Suprapubic skin (tissue), 4 donors: ENCODE measurements around the gene HAUS5. TPM values are rescaled to one million over a fixed set of nuclear protein-coding genes. Genes with fewer than 3 reads are reported as not detected.
A peak's percentile ranks its signal among the peaks of the same experiment; 100 is the strongest.

Experiments
- DNase-seq, 2 donors: peaks; one replicate each; pipeline ENCODE4 v3.0.0-alpha.2; 2019; ENCODE audit warnings: low spot score in 2 of 2
- H3K27ac ChIP-seq: fragments of 200-600 bp; sonication (generic); one replicate; pipeline ENCODE4 v1.5.1; 2019
- H3K27me3 ChIP-seq: fragments of 200-600 bp; sonication (generic); one replicate; pipeline ENCODE4 v1.5.1; 2019
- H3K36me3 ChIP-seq: fragments of 200-600 bp; sonication (generic); one replicate; pipeline ENCODE4 v1.5.1; 2019
- H3K4me1 ChIP-seq: fragments of 200-600 bp; sonication (generic); one replicate; pipeline ENCODE4 v1.5.1; 2019
- H3K4me3 ChIP-seq: fragments of 200-600 bp; sonication (generic); one replicate; pipeline ENCODE4 v1.5.1; 2019; ENCODE audit warnings: mild to moderate bottlenecking
- H3K9me3 ChIP-seq: fragments of 200-600 bp; sonication (generic); one replicate; pipeline ENCODE4 v1.5.1; 2019
- EP300 ChIP-seq: sonication (generic); formaldehyde crosslinking; IDR thresholded peaks from one replicate; pipeline ENCODE4 v1.6.1; 2017; ENCODE audit warnings: antibody characterized with exemption
- POLR2A ChIP-seq, 2 donors: fragments of 450-650 bp; IDR thresholded peaks; one replicate each; pipeline ENCODE4 v1.6.1; 2017; ENCODE audit warnings: antibody characterized with exemption in 2 of 2, mild to moderate bottlenecking in 2 of 2, moderate library complexity in 2 of 2
- POLR2AphosphoS5 ChIP-seq, 3 donors: sonication (generic); formaldehyde crosslinking; IDR thresholded peaks; one replicate each; pipeline ENCODE4 v1.6.1; 2017; ENCODE audit warnings: antibody characterized with exemption in 3 of 3
- WGBS: methylation state at CpG from one replicate; pipeline ENCODE4 v1.1.5; 2018; 5-methylcytosine and 5-hydroxymethylcytosine counted together
- total RNA-seq, 4 donors: library from RNA; depleted of rRNA; stranded (reverse); fragments of >200 nt; gene quantifications; one replicate each; pipeline ENCODE4 v1.1.0, GENCODE V29; 2016
- TF ChIP-seq, protein P1 (sequence below), 2 donors: fragments of 200-600 bp in 1 of 2; fragments of 450-650 bp in 1 of 2; sonication (generic) in 1 of 2; IDR thresholded peaks; one replicate each; pipeline ENCODE4 v1.5.1; 2016 to 2019; ENCODE audit warnings: antibody characterized with exemption in 2 of 2, mild to moderate bottlenecking in 1 of 2, moderate library complexity in 1 of 2

The HAUS5 gene
- total RNA-seq, 4 donors from 2014 or later: 14.9 to 18.4 (median 16.4) TPM

- H3K4me3 ChIP-seq: no peak overlapping the region
- H3K27ac ChIP-seq: no peak overlapping the region
- no peak for DNase-seq
- H3K36me3 ChIP-seq: no peaks in the 10 kb centered on the region
- H3K27me3 ChIP-seq: peaks cover 36% of the 10 kb centered on the region
- TF ChIP-seq, protein P1, sequence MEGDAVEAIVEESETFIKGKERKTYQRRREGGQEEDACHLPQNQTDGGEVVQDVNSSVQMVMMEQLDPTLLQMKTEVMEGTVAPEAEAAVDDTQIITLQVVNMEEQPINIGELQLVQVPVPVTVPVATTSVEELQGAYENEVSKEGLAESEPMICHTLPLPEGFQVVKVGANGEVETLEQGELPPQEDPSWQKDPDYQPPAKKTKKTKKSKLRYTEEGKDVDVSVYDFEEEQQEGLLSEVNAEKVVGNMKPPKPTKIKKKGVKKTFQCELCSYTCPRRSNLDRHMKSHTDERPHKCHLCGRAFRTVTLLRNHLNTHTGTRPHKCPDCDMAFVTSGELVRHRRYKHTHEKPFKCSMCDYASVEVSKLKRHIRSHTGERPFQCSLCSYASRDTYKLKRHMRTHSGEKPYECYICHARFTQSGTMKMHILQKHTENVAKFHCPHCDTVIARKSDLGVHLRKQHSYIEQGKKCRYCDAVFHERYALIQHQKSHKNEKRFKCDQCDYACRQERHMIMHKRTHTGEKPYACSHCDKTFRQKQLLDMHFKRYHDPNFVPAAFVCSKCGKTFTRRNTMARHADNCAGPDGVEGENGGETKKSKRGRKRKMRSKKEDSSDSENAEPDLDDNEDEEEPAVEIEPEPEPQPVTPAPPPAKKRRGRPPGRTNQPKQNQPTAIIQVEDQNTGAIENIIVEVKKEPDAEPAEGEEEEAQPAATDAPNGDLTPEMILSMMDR (IDR thresholded peaks at IDR 0.05): no peak
- no peak for TF ChIP-seq POLR2A (IDR thresholded peaks at IDR 0.05)
- TF ChIP-seq EP300: no peak
- TF ChIP-seq POLR2AphosphoS5 (IDR thresholded peaks at IDR 0.05): no peak
- 34% methylated on average over 3 of the region's 3 CpGs for WGBS
- no peaks in the 10 kb centered on the region for H3K9me3 ChIP-seq
- H3K4me1 ChIP-seq: peaks cover 8% of the 10 kb centered on the region
Measured at GRCh38 chr19:35671818-35672217, 59.3 kb downstream of the HAUS5 start.

GRCh38 chr19:35673121-35673804 is 60.7 kb downstream of the HAUS5 start:
- no peaks in the 10 kb centered on the region for H3K9me3 ChIP-seq
- TF ChIP-seq, protein P1 (IDR thresholded peaks at IDR 0.05): no peak
- no peak for TF ChIP-seq EP300
- no peak overlapping the region for H3K27ac ChIP-seq
- H3K27me3 ChIP-seq: peaks cover 36% of the 10 kb centered on the region
- H3K4me3 ChIP-seq: peak overlapping the region; percentile 38
- 3% methylated on average over 39 of the region's 39 CpGs for WGBS
- H3K36me3 ChIP-seq: no peaks in the 10 kb centered on the region
- peaks cover 8% of the 10 kb centered on the region for H3K4me1 ChIP-seq
- no peak for DNase-seq

Other genes starting within 250 kb of the HAUS5 start
- not detected for gene GPR42, start 241.7 kb upstream of the HAUS5 start, total RNA-seq
- gene FFAR2, start 164.5 kb upstream of the HAUS5 start, total RNA-seq: under 1 TPM in 3 of 4 donors, not detected in 1; 0.29 to 0.64 (median 0.30) TPM
- gene KRTDAP, start 122.3 kb upstream of the HAUS5 start, total RNA-seq: over 10,000 TPM in 2 of 4 donors, 1,000 to 10,000 TPM in 2; 1,056 to 12,237 (median 8,197) TPM
- 1,000 to 10,000 TPM; 2,237 to 6,229 (median 5,437) TPM for gene DMKN, start 99.1 kb upstream of the HAUS5 start, total RNA-seq
- gene SBSN, start 84.4 kb upstream of the HAUS5 start, total RNA-seq: 1,000 to 10,000 TPM in 3 of 4 donors, 100 to 1,000 TPM in 1; 308 to 1,594 (median 1,430) TPM
- gene GAPDHS, start 79.3 kb upstream of the HAUS5 start, total RNA-seq: 1 to 10 TPM; 4.1 to 8.4 (median 6.4) TPM
- 100 to 1,000 TPM in 3 of 4 donors, 10 to 100 TPM in 1; 67.5 to 158 (median 118) TPM for gene TMEM147, start 67.1 kb upstream of the HAUS5 start, total RNA-seq
- gene ATP4A, start 49.1 kb upstream of the HAUS5 start, total RNA-seq: not detected
- gene PMIS2, start 26.6 kb upstream of the HAUS5 start, total RNA-seq: not detected
- 10 to 100 TPM; 45.1 to 75.9 (median 65.0) TPM for gene RBM42, start 16.3 kb downstream of the HAUS5 start, total RNA-seq
- 1 to 10 TPM; 1.0 to 4.0 (median 1.9) TPM for gene ETV2, start 29.0 kb downstream of the HAUS5 start, total RNA-seq
- gene COX6B1, start 35.6 kb downstream of the HAUS5 start, total RNA-seq: 100 to 1,000 TPM; 449 to 756 (median 626) TPM
- 1 to 10 TPM; 1.5 to 8.3 (median 5.6) TPM for gene UPK1A, start 53.8 kb downstream of the HAUS5 start, total RNA-seq
- gene ZBTB32, start 91.8 kb downstream of the HAUS5 start, total RNA-seq: not detected
- gene KMT2B, start 105.3 kb downstream of the HAUS5 start, total RNA-seq: 10 to 100 TPM; 31.2 to 66.8 (median 45.2) TPM
- 1 to 10 TPM; 3.3 to 8.5 (median 6.9) TPM for gene IGFLR1, start 129.7 kb downstream of the HAUS5 start, total RNA-seq
- 10 to 100 TPM; 18.8 to 45.5 (median 21.9) TPM for gene U2AF1L4, start 132.7 kb downstream of the HAUS5 start, total RNA-seq
- gene PSENEN, start 132.9 kb downstream of the HAUS5 start, total RNA-seq: 10 to 100 TPM; 27.1 to 57.2 (median 42.4) TPM
- 10 to 100 TPM; 11.0 to 21.5 (median 20.0) TPM for gene LIN37, start 135.8 kb downstream of the HAUS5 start, total RNA-seq
- 10 to 100 TPM in 1 of 4 donors, 1 to 10 TPM in 3; 4.1 to 13.4 (median 5.5) TPM for gene HSPB6, start 144.3 kb downstream of the HAUS5 start, total RNA-seq
- gene PROSER3, start 145.4 kb downstream of the HAUS5 start, total RNA-seq: 10 to 100 TPM in 3 of 4 donors, 1 to 10 TPM in 1; 9.6 to 23.8 (median 17.1) TPM
- gene ARHGAP33, start 162.8 kb downstream of the HAUS5 start, total RNA-seq: 10 to 100 TPM; 20.6 to 42.7 (median 31.7) TPM
- not detected for gene PRODH2, start 200.1 kb downstream of the HAUS5 start, total RNA-seq
- gene NPHS1, start 239.8 kb downstream of the HAUS5 start, total RNA-seq: not detected
- not detected for gene KIRREL2, start 244.2 kb downstream of the HAUS5 start, total RNA-seq